Left colon (tissue), 2 donors: Measurements from ENCODE around the gene OR9A2. TPM values are rescaled to one million over a fixed set of nuclear protein-coding genes. Genes with fewer than 3 reads are reported as not detected.

ENCODE experiments used
- ATAC-seq: fragments of 200-7000 bp; cut with Tn5 transposase; one replicate; pipeline ENCODE4 v1.9.1; 2020; ENCODE audit warnings: mild to moderate bottlenecking, moderate library complexity
- DNase-seq, 2 donors: peaks; one replicate each; pipeline ENCODE4 v3.0.0-alpha.2; 2020
- intact Hi-C, 2 donors: fragments of 100-400 bp; cut with DNase I in 1 of 2; cut with micrococcal nuclease in 1 of 2; formaldehyde crosslinking; loops; one replicate each; pipeline versions ENCODE4 v1.11.2 to v1.14.0; 2022; cut with DNase I, micrococcal nuclease
- total RNA-seq, 2 donors: library from RNA; stranded (reverse); fragmentation: NEBNext Ultra II Directional; extraction: Animal tissue kit (Norgen Biotek cat#: 25700); gene quantifications; one replicate each; pipeline ENCODE4 v1.2.1, GENCODE V29; 2021
- donor health status: DM: no; HTN: no; CAD: no.
- donor health status: DM: yes; HTN: yes; CAD: no.

The OR9A2 gene
- total RNA-seq, 2 donors from 2014 or later, result not detected

GRCh38 chr7:143025371-143025770 lies 1.6 kb downstream of the OR9A2 start:
- ATAC-seq (no peak), DNase-seq (no peak)
- intact Hi-C loops, result no loop called here

- DNase-seq (no peak), ATAC-seq (no peak)
- intact Hi-C loops, result no loop called here
Measured at GRCh38 chr7:143023047-143023446, 3.9 kb downstream of the OR9A2 start.

GRCh38 chr7:143018931-143019330 lies 8.0 kb downstream of the OR9A2 start:
- ATAC-seq (no peak), DNase-seq (no peak)
- intact Hi-C loops, result no loop called here

GRCh38 chr7:143016996-143017395 lies 9.9 kb downstream of the OR9A2 start:
- intact Hi-C loops, result no loop called here
- DNase-seq (no peak), ATAC-seq (no peak)

GRCh38 chr7:143015926-143016490 lies 10.9 kb downstream of the OR9A2 start:
- ATAC-seq (no peak), DNase-seq (no peak)
- intact Hi-C loops, result no loop called here

- DNase-seq, result no peak
- ATAC-seq, result no peak
- intact Hi-C loops, result no loop called here
Measured at GRCh38 chr7:143015084-143015483, 11.8 kb downstream of the OR9A2 start.

- DNase-seq (no peak), ATAC-seq (no peak)
- intact Hi-C loops, result no loop called here
Measured at GRCh38 chr7:143013893-143014292, 13.0 kb downstream of the OR9A2 start.

GRCh38 chr7:143013473-143013872 lies 13.5 kb downstream of the OR9A2 start:
- intact Hi-C loops, result no loop called here
- ATAC-seq, result no peak
- no peak for DNase-seq

- intact Hi-C loops, result no loop called here
- ATAC-seq (no peak), DNase-seq (no peak)
Measured at GRCh38 chr7:143012409-143012808, 14.5 kb downstream of the OR9A2 start.

- intact Hi-C loops, result no loop called here
- DNase-seq, result no peak
- no peak for ATAC-seq
Measured at GRCh38 chr7:143012001-143012400, 14.9 kb downstream of the OR9A2 start.

- intact Hi-C loops, result loop anchor here (2.0 to 10.0 kb wide), 3 partner anchors 153 to 207 kb away; partner anchors contain the start of gene EPHB6 (in 1 of the 2)
- ATAC-seq, result peak; percentile 89
- peak; percentile 42 to 84 for DNase-seq
Measured at GRCh38 chr7:143008007-143008901, 18.7 kb downstream of the OR9A2 start.

GRCh38 chr7:143005632-143006260 lies 21.2 kb downstream of the OR9A2 start:
- ATAC-seq (no peak), DNase-seq (no peak)
- intact Hi-C loops, result loop anchor here (10.0 kb wide), 2 partner anchors 151 to 209 kb away; partner anchors contain the start of gene EPHB6 (in 1 of the 2)

GRCh38 chr7:143003393-143004051 lies 23.4 kb downstream of the OR9A2 start:
- DNase-seq (no peak), ATAC-seq (peak; percentile 75)
- intact Hi-C loops, result loop anchor here (10.0 kb wide), 2 partner anchors 149 to 211 kb away; partner anchors contain the start of gene EPHB6 (in 1 of the 2)

- intact Hi-C loops, result loop anchor here (10.0 kb wide), 2 partner anchors 148 to 212 kb away; partner anchors contain the start of gene EPHB6 (in 1 of the 2)
- DNase-seq (peak; percentile 29 to 58), ATAC-seq (peak; percentile 91)
Measured at GRCh38 chr7:143002898-143003297, 24.0 kb downstream of the OR9A2 start.

GRCh38 chr7:143002106-143002505 lies 24.8 kb downstream of the OR9A2 start:
- DNase-seq, result no peak
- no peak for ATAC-seq
- intact Hi-C loops, result loop anchor here (10.0 kb wide), 2 partner anchors 147 to 213 kb away; partner anchors contain the start of gene EPHB6 (in 1 of the 2)

GRCh38 chr7:143000648-143001047 lies 26.3 kb downstream of the OR9A2 start:
- intact Hi-C loops, result loop anchor here (10.0 kb wide), 2 partner anchors 146 to 214 kb away; partner anchors contain the start of gene EPHB6 (in 1 of the 2)
- DNase-seq (no peak), ATAC-seq (no peak)

- ATAC-seq (no peak), DNase-seq (no peak)
- intact Hi-C loops, result loop anchor here (10.0 kb wide), 2 partner anchors 145 to 215 kb away; partner anchors contain the start of gene EPHB6 (in 1 of the 2)
Measured at GRCh38 chr7:142999793-143000192, 27.1 kb downstream of the OR9A2 start.

- no peak for ATAC-seq
- intact Hi-C loops, result no loop called here
- DNase-seq, result no peak
Measured at GRCh38 chr7:142998966-142999365, 28.0 kb downstream of the OR9A2 start.
